Small intestine (tissue), 7 donors: ENCODE measurements around the gene EIF3D. TPM values are rescaled to one million over a fixed set of nuclear protein-coding genes. Genes with fewer than 3 reads are reported as not detected.

Source experiments
- DNase-seq, 2 donors: peaks; one replicate each; pipeline versions ENCODE4 v3.0.0 to v3.0.0-alpha.2; 2013
- FAIRE-seq: peaks from 2 replicates; lab custom pipeline; 2012; peaks lifted over from hg19 to GRCh38; lab: Jason Lieb, UNC
- H3K27ac ChIP-seq, 3 donors: one replicate each; pipeline ENCODE4 v1.5.1; 2013; ENCODE audit warnings: low read length in 2 of 3, mild to moderate bottlenecking in 2 of 3, control low read depth in 1 of 3, inconsistent platforms in 1 of 3, low read depth in 1 of 3, moderate library complexity in 1 of 3
- H3K27me3 ChIP-seq, 3 donors: one replicate each; pipeline ENCODE4 v1.6.1; 2013; ENCODE audit warnings: low read length in 3 of 3, inconsistent platforms in 1 of 3; ENCODE audit not compliant: control insufficient read depth in 3 of 3, insufficient read depth in 3 of 3
- H3K36me3 ChIP-seq, 3 donors: one replicate each; pipeline ENCODE4 v1.6.1; 2013; ENCODE audit warnings: low read length in 3 of 3, inconsistent platforms in 1 of 3, low read depth in 1 of 3, mild to moderate bottlenecking in 1 of 3, moderate library complexity in 1 of 3; ENCODE audit not compliant: control insufficient read depth in 3 of 3, insufficient read depth in 2 of 3
- H3K4me1 ChIP-seq, 3 donors: one replicate each; pipeline ENCODE4 v1.6.1; 2013; ENCODE audit warnings: low read length in 2 of 3, inconsistent platforms in 1 of 3, low read depth in 1 of 3, mild to moderate bottlenecking in 1 of 3, moderate library complexity in 1 of 3; ENCODE audit not compliant: control insufficient read depth in 3 of 3, insufficient read depth in 2 of 3
- H3K4me3 ChIP-seq, 3 donors: one replicate each; pipeline ENCODE4 v1.5.1; 2013; ENCODE audit warnings: low read length in 3 of 3, control low read depth in 1 of 3, inconsistent platforms in 1 of 3, low read depth in 1 of 3, mild to moderate bottlenecking in 1 of 3, moderate library complexity in 1 of 3
- H3K9me3 ChIP-seq, 2 donors: one replicate each; pipeline ENCODE4 v1.6.1; 2013; ENCODE audit warnings: low read depth in 1 of 2, low read length in 1 of 2; ENCODE audit not compliant: control insufficient read depth in 2 of 2, insufficient read depth in 1 of 2
- WGBS, 3 donors: extraction: QIAGEN DNeasy Blood & Tissue Kit; methylation state at CpG; one replicate each; pipeline ENCODE4 v1.1.7; 2013; 5-methylcytosine and 5-hydroxymethylcytosine counted together
- polyA plus RNA-seq, 4 donors: library from polyadenylated mRNA; stranded (reverse) in 3 of 4; unstranded in 1 of 4; fragments of 200-250 nt in 3 of 4; fragments of 120-200 nt in 1 of 4; gene quantifications; one replicate each; pipeline versions ENCODE4 v1.2.1 to v1.2.3, GENCODE V29; 2013
- donor health status: healthy with polysubstance abuse.
- donor health status: control.
- donor health status: control.
- donor health status: Bipolar disorder and iron deficiency.
- donor health status: healthy.

EIF3D gene
- polyA plus RNA-seq, 4 donors, result 169 to 215 (median 198) TPM

- H3K27ac ChIP-seq, result no peak overlapping the region
- FAIRE-seq, result no peak
- WGBS, 3 donors, result 67 to 70% (median 69%) methylated on average over 1 to 3 of the region's 3 CpGs
- no peaks in the 10 kb centered on the region for H3K4me1 ChIP-seq
- peaks cover 0 to 33% (median 0%) of the 10 kb centered on the region in 3 donors for H3K27me3 ChIP-seq
- no peaks in the 10 kb centered on the region for H3K36me3 ChIP-seq
- no peaks in the 10 kb centered on the region for H3K9me3 ChIP-seq
- H3K4me3 ChIP-seq, result no peak overlapping the region
- no peak for DNase-seq
These were observed 34.0 kb upstream of the EIF3D start for GRCh38 chr22:36563001-36563400.

- H3K36me3 ChIP-seq, result no peaks in the 10 kb centered on the region
- no peak overlapping the region for H3K4me3 ChIP-seq
- no peaks in the 10 kb centered on the region for H3K4me1 ChIP-seq
- peaks cover 0 to 33% (median 0%) of the 10 kb centered on the region in 3 donors for H3K27me3 ChIP-seq
- H3K27ac ChIP-seq, result no peak overlapping the region
- no peaks in the 10 kb centered on the region for H3K9me3 ChIP-seq
- 58 to 68% (median 67%) methylated on average over 10 to 11 of the region's 11 CpGs for WGBS, 3 donors
- no peak for DNase-seq
- FAIRE-seq, result no peak
These were observed 33.4 kb upstream of the EIF3D start for GRCh38 chr22:36562261-36562835.

- Histone ChIP-seq H3K27me3 (peaks cover 0 to 31% (median 0%) of the 10 kb centered on the region in 3 donors), H3K4me1 (no peaks in the 10 kb centered on the region), H3K9me3 (no peaks in the 10 kb centered on the region), H3K36me3 (no peaks in the 10 kb centered on the region), H3K27ac (no peak overlapping the region), H3K4me3 (no peak overlapping the region)
- FAIRE-seq (no peak), DNase-seq (no peak)
- WGBS, 3 donors, result 41 to 55% (median 44%) methylated on average over 6 of the region's 6 CpGs
These were observed 32.4 kb upstream of the EIF3D start for GRCh38 chr22:36561291-36561811.

GRCh38 chr22:36560001-36560400 lies 31.0 kb upstream of the EIF3D start:
- no peaks in the 10 kb centered on the region for H3K9me3 ChIP-seq
- peaks cover 0 to 25% (median 0%) of the 10 kb centered on the region in 3 donors for H3K27me3 ChIP-seq
- 74 to 89% (median 88%) methylated on average over 3 of the region's 3 CpGs for WGBS, 3 donors
- H3K27ac ChIP-seq, result no peak overlapping the region
- no peaks in the 10 kb centered on the region for H3K36me3 ChIP-seq
- FAIRE-seq, result no peak
- no peaks in the 10 kb centered on the region for H3K4me1 ChIP-seq
- H3K4me3 ChIP-seq, result no peak overlapping the region
- DNase-seq, result no peak

- H3K27me3 ChIP-seq, result peaks cover 0 to 11% (median 0%) of the 10 kb centered on the region in 3 donors
- no peak for FAIRE-seq
These were observed 25.1 kb upstream of the EIF3D start for GRCh38 chr22:36554098-36554497.

GRCh38 chr22:36552289-36552688 lies 23.3 kb upstream of the EIF3D start:
- 23 to 52% (median 45%) methylated on average over 1 of the region's 1 CpG for WGBS, 3 donors
- DNase-seq, result no peak

More at GRCh38 chr22:36554098-36554497, 25.1 kb upstream of the EIF3D start:
- DNase-seq, result no peak
- no peak overlapping the region for H3K27ac ChIP-seq
- no peak overlapping the region for H3K4me3 ChIP-seq
- no peaks in the 10 kb centered on the region for H3K9me3 ChIP-seq
- no peaks in the 10 kb centered on the region for H3K4me1 ChIP-seq
- WGBS, 3 donors, result 47 to 52% (median 49%) methylated on average over 5 of the region's 5 CpGs
- H3K36me3 ChIP-seq, result no peaks in the 10 kb centered on the region

GRCh38 chr22:36550701-36551495 lies 21.9 kb upstream of the EIF3D start:
- FAIRE-seq, result no peak
- 49 to 59% (median 56%) methylated on average over 13 of the region's 13 CpGs for WGBS, 3 donors
- Histone ChIP-seq H3K4me1 (no peaks in the 10 kb centered on the region), H3K36me3 (no peaks in the 10 kb centered on the region), H3K4me3 (no peak overlapping the region), H3K27ac (no peak overlapping the region), H3K9me3 (no peaks in the 10 kb centered on the region), H3K27me3 (peaks cover 0 to 23% (median 2%) of the 10 kb centered on the region in 3 donors)
- DNase-seq, result no peak

More at GRCh38 chr22:36552289-36552688, 23.3 kb upstream of the EIF3D start:
- H3K36me3 ChIP-seq, result no peaks in the 10 kb centered on the region
- H3K27me3 ChIP-seq, result peaks cover 0 to 15% (median 2%) of the 10 kb centered on the region in 3 donors
- no peak for FAIRE-seq
- no peaks in the 10 kb centered on the region for H3K4me1 ChIP-seq
- no peak overlapping the region for H3K4me3 ChIP-seq
- no peak overlapping the region for H3K27ac ChIP-seq
- H3K9me3 ChIP-seq, result no peaks in the 10 kb centered on the region

- DNase-seq (no peak), FAIRE-seq (no peak)
- Histone ChIP-seq H3K4me3 (no peak overlapping the region), H3K9me3 (no peaks in the 10 kb centered on the region), H3K4me1 (no peaks in the 10 kb centered on the region), H3K36me3 (no peaks in the 10 kb centered on the region), H3K27ac (no peak overlapping the region), H3K27me3 (peaks cover 0 to 23% (median 4%) of the 10 kb centered on the region in 3 donors)
- WGBS, 3 donors, result 52 to 56% (median 55%) methylated on average over 5 of the region's 5 CpGs
These were observed 20.1 kb upstream of the EIF3D start for GRCh38 chr22:36549033-36549432.
